HG02623 (cell line): ENCODE data around the gene PALMD.

ENCODE experiments used
- ATAC-seq: cut with Tn5 transposase; IDR thresholded peaks from one replicate; pipeline ENCODE4 v1.9.1; 2021; ENCODE audit warnings: moderate library complexity; ENCODE audit not compliant: unreplicated experiment

The PALMD gene

DNA sequence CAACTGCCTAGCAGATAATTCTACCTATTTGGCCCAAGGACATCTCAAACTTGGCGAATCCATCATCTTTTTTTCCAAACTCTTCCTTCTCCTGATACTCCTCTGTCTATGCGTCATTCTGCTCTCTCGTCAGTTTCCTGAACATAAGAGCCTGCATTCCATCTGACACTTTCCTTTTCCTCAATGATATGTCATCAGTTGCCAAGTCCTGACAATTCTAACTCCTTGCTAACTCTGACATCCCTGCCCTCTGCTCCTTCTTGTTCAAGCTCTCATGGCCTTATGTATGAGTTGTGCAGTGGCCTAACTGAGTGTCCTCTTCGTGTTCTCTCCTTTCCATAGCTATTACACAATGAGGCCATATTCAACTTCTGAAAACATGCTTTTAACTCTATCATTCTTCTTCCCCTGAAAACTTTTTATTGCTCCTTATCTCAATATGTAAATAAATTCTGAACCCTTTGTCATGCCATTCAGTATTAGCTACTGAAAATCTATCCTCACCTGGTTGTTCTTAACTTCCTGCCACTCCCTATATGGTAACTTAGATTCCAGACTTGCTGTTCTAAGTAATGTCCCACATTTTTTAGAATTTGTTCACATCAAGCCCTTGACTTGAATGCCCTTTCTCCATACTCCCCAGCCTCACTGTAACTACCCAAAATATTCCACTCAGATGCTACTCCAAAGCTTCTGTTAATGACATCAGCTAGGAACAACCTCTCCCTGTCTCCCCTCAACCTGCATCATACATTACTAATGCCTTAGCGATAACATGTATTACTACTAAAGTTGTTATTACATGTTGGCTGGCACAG lies 11.5 kb downstream of the PALMD start:
- no peak for ATAC-seq

DNA sequence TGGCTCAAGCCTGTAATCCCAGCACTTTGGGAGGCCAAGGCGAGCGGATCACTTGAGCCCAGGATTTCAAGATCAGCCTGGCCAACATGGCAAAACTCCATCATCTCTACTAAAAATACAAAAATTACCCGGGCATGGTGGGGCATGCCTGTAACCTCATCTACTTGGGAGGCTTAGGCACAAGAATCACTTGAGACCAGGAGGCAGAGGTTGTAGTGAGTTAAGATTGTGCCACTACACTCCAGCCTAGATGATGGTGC lies 12.0 kb downstream of the PALMD start:
- no peak for ATAC-seq

DNA sequence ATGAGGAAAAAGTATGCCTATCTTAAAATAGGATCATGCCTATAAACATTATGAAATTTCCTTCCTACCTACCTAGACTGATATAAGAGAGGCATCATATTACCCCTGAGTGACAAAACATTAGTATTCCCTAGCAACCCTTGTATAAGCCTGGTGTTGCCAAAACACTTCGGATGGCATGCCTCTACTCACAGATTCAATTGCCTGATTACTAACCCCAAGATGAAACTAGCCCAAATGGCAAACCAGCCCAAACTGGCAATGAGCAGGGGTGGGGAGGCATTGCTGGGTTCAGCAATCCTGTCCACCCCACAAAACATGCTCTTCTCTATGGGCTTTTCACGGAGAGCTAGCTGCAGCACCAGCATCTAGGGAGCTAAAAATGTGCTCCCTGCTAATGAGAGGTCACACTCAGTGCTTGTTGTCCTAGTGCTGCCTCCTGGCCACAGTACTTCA lies 13.9 kb downstream of the PALMD start:
- ATAC-seq = no peak

DNA sequence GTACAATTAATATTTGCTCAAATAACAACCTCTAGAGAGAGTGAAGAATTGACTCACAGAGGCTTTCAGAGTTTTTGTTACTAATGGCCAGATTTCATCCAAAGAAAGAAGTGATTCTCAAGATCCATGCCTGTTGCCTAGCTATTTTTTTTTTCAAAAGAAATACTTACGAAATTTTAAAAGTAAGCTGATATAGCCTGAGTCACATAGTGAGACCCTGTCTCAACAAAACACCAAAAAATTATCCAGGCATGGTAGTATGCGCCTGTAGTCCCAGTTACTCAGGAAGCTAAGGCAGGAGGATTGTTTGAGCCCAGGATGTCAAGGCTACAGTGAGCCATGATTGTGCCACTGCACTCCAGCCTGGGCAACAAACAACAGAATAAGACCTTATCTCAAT lies 14.6 kb downstream of the PALMD start:
- ATAC-seq = no peak

DNA sequence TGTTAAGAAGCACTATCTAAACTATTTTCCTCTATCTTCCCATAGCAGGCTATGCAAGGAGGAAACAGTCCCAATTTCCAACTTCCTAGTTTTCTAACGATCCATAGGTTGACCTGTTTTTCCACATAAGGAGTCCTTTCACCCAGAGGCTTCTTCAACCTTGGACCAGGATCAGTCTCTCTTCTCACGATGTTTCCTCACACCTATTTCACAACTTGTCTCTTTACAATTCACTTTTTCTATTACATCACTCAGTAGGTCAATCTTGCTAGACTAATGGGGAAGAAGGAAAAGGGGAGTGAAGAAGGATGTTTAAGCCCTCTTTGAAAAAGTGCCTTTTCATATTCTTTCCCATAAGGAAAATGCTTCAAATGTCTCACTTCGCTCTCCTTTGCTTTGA lies 15.9 kb downstream of the PALMD start:
- ATAC-seq = no peak

DNA sequence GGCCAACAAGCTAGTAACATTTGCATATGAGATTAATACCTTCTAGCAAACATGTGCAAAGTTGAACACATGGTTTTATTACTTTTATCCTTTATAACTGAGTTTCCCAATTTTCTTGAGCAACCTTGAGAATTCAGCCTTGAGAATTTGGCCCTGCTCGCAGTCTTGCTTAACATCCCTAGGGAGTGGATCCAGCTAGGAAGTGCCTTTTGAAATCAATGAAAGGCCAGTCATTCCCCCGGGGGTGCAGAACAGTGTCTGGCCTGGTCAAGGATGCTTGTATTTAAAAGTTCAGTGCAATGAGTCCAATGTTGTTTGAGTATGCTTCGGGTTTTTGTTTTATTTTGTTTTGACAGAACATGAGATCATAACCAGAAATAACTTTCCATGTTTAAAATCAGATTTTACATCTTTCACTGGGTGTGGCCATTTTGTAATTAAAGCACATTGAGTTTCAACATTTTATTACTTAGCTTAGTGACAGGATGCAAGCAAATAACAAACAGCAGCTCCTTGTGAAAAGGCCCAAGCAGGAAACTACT lies 16.7 kb downstream of the PALMD start:
- ATAC-seq = no peak

DNA sequence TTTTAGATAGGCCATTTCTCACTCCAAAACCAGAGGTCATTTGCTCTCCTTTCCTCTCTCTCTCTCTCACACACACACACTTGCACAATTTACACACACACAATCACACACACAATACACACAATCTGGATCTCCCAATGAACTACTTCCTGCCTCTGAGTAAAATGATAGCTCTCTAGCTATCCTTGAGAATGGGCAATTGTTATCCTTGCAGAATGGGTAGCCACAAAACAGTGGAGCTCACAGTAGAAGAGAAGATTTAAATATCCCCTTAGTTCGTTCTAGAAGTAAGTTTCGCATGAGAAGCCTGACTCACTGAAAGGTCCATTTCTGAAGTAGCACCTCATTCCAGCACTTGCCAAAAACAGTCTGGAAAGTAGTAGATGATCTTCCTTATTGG lies 17.6 kb downstream of the PALMD start:
- no peak for ATAC-seq

DNA sequence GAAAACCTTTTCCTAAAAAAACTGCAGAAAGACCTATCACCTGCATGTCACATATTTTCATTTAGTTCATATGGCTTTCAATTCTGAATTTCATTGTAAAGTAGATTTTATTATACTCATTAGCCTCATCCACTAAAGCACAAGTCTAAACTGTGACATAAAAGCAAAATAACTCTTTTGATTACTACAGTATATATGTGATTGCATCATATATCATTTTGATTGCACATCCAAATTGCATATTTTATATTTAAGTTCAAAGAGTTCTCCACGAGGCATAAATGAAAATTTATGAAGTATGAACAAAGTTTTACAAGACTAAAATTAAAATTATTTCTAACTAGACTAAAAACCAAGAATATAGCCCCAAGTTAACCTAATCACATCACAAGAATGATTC lies 19.3 kb downstream of the PALMD start:
- ATAC-seq = no peak

DNA sequence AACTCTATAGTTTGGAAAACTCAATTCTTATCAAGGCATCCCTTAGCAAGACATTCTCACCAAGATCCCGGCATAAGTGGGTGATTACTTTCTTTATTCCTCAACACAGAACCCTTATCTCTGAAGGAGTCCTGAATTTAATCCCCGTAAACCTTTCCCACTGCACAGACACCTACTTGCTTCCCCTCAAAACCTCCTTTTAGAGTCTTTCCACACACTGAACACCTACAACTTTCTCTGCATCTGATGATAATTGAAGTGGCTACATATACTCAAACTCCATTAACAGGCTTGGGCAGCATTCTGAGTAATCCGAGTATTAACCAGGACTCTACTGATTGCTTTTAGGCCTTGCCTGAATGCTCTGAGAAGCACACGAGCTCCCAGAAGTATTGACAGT lies 23.5 kb downstream of the PALMD start:
- no peak for ATAC-seq

DNA sequence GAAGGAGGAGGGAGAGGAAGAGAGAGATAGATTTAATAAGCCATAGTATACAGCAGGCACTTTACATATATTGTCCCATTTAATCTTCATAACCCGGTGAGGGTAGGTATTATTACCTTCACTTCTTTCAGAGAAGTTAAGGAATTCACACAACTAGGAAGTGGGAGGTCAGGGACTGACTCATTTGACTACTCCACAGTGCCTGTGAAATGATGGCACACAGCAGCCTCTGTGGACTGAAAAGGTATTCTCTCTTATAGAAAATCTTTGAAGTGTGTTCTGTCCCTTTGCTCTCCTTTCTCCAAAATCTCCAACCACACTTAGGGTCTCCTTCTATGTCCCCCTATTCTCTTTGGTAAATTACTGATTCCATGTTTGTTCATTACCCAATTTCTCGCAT lies 23.9 kb downstream of the PALMD start:
- no peak for ATAC-seq

DNA sequence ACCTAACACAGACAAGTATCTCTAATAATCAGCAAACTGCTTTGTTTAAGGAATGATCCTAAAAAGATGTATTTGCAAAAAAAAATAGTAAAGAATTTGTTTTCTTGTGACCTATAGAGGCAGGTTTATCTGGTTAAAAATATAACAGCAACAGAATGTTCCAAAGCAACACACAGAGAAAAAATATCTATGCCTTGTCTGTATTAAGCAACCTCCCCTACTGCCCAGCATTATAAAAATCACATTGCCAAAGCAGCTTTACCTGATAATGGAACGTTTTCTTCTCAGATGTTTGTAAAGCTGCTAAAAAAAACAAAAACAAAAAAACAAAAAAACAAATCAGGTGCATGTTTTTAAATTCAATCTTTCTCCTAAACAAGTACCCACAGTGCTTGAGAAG lies 24.7 kb downstream of the PALMD start:
- no peak for ATAC-seq

DNA sequence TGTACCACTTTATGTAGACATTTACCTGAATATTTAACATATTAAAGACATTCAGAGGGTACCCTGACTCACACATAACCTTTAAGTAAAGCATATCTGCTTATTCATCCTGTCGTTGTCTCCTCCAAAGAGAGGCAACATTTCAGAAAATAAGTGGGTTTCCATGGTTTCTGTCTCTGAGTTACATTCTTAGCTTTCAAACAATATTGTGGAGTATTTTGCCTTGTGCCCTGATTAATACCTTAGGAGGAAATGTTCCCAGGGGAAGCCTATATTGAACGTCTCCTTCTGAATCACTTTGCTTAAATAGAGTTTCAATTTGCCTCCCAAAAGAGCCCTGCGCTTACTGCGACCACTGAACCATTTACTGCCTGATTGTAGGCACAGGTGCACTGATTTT lies 26.1 kb downstream of the PALMD start:
- no peak for ATAC-seq

DNA sequence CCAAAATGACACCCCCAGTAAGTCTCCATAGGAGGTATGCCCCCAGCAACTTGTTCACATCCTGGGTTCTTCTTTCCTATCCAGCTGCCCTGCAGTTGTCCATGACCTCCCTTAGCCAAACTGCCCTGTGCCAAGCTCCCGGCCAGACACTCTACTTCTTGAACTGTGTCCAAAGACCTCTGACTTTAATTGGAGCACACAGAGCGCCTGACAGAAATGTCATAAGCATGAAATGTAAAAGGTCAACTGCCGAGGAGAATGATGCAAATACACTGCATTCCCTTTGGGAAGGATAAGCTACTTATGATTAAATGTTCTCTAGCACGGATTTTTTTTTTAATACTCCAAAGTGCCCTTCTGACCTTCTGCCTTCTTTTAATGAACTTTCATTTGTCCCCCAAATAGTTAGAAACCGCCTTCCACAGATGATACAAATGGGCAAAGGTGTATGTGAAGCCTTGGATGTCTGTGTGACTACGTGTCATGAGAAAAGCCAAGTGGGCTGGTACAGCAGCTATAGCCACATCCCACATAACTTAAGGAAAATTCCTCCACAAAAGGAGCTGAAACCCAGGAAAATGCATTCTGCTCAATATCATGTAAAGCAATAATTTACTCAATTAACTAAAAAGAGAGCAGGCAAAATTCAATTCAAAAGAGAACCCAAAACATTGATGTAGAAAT lies 26.8 kb downstream of the PALMD start:
- ATAC-seq = no peak

DNA sequence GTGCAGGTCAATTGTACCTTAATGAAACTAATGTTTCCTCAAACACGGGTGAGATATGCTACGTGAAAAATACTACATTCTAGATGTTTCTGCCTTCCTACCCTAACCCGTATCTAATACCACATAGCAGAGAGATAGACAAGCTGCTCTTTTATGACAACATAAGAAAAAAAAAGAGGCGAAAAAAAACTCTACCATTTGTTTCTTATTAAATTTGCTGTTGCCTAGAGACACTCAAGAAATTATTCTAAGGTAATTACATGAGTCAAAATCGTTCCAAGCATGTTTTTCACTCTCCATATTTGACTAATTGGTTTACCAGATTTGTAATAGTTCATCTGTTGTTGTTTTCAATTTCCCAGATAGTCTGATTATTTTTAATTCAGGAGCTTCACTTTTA lies 27.4 kb downstream of the PALMD start:
- ATAC-seq = no peak

DNA sequence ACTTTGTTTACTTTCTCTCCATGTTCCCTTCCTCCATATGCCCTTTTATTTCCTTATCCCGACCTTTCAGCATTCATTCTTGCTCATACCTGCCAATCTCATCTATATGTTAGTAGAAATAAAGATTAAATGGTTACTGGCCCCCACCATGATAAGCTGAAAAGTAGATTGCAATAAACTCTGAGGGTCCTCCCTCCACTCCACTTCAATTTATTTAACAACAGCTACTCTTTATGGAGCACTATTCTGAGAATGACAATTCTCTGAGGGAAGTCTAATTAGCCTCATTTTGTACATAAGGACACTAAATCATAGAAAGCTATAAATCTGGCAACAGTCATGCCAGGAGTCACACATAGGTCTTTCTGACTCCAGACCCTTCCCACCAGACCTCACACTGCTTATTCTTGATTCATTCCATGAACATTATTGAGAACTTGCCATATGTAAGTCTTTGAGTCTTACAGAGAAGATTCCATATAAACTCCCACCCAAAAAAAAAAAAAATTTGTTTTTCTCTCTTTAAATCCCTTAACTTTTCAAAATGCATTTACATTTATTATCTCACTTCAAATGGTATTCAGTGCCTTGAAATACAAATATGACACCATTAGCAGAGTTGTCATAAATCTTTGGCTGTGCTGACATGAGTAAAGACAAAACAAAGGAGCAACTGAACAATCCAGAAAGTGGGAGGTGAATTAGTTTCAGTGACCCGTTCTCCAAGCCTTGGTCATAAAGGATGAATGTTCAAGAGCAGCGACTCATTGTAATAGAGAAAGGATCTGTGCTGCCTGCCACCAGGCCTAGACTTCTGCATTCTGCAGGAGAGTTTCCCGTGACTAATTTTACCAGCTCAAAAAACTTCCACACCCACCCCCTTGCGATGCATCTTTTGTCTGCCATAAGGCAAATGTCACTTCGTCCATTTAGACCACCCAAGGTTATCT lies 28.5 kb downstream of the PALMD start:
- ATAC-seq = no peak

DNA sequence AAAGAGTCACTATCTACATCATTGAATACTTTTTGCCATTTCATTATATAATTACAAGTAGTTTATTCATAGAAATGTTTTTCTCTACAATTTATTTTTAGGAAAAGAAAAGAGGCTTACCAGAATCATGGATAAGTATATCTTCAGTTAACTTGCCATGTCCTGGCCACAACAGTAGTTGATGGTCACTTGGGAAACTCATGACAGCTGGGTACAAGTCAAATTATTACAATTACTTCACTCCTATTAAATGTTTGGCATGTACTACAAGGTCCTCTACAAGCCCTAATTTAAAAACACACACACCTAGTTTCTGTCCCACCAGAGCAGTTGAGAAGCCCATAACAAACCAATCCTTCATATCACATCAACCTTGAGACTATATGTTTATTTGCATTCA lies 29.4 kb downstream of the PALMD start:
- no peak for ATAC-seq

DNA sequence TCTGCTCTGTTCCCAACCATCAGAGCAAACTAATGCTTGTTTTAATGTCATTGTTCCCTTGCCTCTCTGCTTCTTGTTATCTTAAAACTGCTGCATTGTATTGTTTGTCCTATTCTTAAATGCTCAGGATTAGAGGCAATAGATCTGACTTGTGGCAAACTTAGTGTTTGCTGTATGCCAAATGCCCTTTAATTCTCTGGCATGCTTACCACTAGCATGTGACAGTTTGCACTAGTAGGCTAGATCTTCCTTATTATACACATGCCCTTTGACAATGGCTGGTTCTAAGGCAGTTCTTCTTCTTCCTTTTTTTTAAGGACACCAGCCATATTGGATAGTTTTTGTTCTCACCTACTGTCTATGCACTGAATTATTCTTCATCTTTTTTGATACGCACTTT lies 30.1 kb downstream of the PALMD start:
- no peak for ATAC-seq

DNA sequence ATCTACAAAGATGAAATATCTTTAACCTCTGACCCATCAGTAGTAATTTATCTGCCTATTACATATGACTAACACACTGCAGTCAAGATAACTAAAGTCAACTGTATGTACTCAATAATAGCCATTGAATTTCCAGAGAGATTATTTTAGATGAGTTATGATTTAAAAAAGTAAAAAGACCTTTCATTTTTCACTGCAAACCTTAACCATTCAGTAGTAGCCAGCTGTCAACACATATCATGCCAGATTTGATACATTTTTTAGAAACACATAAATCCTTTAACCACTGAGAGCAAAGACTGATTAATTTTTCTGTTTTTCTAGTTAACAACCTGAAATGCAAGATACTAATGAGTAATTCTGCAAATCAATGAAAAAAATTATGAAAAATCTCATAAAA lies 31.0 kb downstream of the PALMD start:
- ATAC-seq = no peak

DNA sequence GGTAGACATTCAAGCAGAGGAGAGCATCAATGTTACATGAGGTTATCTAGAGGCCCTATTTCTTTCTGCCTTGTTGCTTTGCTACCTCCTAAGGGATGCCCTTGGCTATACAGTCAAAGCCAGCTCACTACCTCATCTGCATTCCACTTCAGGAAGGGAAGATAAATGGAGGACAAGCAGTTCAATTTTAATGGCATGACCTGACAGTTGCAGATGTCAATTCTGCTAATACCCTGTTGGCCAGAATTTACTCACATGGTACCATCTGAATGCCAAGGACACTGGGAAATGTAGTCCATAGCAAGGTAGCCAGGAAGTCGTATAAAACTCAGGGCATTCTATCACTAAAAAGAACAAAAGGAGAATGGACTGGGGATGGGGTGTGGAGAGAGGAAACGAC lies 31.5 kb downstream of the PALMD start:
- ATAC-seq = no peak

DNA sequence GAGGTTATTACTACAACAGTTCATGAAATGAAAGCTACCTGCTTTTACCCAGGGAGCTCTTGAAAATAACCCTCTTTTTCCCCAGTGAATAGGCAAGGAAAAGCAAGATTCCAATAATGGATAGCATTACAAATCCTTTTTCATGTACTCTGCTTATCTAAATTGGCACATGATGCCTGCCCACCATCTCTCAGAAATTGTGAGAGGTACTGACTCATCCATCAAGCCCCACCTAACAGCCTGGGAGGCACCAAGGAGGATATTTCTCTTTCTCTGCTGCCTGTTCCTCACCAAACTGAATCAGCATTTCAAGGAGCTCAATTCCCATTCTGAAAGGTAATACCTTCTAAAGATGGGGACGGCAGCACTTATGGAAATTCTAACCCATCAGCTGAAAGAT lies 34.4 kb downstream of the PALMD start:
- ATAC-seq = no peak

DNA sequence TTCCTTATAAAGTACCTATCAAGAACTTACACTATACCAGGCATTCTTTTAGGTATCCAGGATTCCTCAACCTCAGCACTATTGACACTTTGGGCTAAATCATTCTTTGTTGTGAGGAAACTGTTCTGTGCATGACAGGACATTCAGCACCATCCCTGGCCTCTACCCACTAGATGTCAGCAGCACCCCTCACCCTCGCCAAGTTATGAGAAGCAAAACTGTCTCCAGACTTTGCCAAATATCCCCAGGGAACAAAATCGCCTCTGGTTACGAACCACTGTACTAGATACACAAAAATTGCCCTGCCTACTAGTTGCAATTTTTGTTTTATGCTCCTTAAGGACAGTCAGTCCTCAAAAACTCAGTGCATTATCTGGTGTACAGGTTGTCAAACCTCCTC lies 35.7 kb downstream of the PALMD start:
- no peak for ATAC-seq
